GM21381 (cell line): Measurements from ENCODE around the gene GATA1.

Source experiments
- ATAC-seq: cut with Tn5 transposase; IDR thresholded peaks from one replicate; pipeline ENCODE4 v1.9.1; 2021; ENCODE audit warnings: mild to moderate bottlenecking, moderate library complexity; ENCODE audit not compliant: unreplicated experiment

Gene GATA1

GRCh38 chrX:48839686-48840085 is 53.3 kb downstream of the GATA1 start:
- ATAC-seq: no peak
